Measurements from ENCODE around the gene LCP2.

Gene LCP2

DNA sequence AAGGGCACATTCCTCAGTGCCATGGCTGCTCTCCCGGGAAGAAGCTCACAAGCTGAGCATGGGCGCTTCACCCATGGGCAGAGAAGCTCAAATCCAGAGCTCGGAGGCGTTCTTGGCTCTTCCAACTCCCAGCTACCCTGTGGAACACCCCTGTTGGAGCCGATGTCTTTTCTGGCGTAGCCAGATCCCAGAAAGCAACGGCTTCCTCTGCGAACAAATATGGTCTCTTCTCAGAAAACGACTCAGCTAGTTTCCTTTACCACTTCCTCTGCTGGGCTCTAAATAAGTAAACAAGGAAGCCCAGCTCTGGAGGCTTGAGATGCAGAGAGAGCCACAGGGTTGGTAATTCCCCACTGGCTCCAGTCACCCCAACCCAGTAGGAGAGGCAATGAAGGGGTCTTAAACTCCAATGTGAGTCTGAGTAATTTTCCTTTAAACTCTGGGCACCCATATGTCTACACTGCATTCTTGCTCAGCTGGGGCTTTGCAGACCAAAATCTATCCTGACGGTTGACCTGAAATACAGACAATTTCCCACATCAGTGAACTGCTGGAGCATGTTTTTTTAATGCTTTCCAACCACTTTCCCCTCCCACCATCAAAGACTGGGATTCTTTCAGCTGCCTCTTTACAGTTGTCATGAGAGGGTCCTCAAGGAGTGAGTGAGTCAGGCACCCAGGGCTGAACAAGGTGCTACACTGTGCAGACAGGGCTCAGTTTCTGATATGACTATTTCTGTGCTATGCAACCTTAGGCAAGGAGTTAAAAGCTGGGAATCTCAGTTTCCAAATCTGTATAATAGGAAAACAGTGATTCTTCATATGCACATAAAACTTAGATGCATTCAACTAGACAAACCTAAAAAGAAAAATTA, at the start of gene LCP2:
Gene LCP2 (minus strand): TSS at position 189 of the 874 bp plus-strand sequence. CDS start 166 bp downstream, at position 23.
- DNase-seq = no peak

- DNase-seq = peak; percentile 23
Observed at GRCh38 chr5:170347022-170347567, 49.5 kb upstream of the LCP2 start.

DNA sequence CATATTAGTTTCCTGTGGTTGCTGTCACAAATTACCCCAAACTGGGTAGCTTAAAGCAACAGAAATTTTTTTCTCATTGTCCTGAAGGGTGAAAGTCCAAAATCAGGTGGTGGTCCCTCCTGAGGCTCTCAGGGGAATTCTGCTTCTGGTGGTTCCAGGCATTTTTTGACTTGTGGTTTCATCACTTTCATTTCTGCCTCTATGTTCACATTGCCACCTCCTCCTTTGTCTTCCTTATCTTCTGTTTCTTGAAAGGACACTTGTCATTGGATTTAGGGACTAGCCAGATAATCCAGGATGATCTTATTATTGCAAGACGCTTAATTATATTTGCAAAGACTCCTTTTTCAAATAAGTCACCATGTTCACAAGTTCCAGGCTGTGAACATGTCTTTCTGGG, 48.4 kb upstream of the LCP2 start:
- DNase-seq = no peak

DNA sequence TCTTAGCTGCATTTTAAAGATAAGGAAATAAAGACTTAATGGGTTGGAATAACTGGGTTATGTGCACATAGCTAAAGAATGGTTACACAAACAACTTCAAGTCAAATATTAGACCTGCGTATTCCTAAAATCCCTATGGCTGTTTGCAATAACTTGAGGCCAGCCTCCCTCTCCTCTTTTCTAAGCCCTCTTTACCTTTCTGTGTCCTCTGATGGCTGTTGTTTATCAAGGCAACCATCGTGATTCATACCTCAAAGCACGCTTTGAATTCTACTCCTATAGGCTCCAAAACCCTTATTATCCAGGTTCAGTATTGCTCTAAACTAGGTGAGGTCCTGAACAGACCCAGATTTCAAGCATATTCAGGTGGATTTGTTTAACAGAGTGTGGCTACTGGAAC, 45.6 kb upstream of the LCP2 start:
- DNase-seq = no peak

DNA sequence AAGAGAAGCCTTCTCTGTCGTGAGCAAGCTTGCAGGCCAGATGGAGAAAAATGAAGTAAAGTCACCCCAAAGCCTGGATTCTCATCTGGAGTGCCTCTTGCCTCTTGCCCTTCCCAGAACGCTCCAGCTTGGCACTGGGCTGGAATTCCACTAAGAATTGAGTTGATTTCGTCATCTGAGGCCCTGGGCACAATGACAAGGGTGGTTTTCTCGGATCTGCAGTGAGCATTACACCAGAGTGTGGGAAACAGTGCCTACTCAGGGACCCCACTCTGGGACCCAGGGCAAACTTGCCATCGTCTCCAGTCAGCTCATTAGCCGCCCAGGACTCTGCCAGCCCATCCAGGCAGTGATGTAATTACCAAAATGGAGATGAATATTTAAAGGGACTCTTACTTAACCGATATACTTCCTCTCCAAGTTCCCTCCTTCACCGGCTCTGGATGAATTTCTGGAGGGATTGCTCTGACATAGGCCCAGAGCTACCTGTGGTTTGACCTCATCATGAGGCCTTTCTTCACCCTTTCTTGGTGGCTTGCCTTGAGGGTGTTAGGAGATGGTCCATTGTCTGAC, 44.7 kb upstream of the LCP2 start:
- no peak for DNase-seq

GRCh38 chr5:170341545-170341944, 44.0 kb upstream of the LCP2 start:
- DNase-seq = no peak

GRCh38 chr5:170339780-170340167, 42.2 kb upstream of the LCP2 start:
- no peak for DNase-seq

DNA sequence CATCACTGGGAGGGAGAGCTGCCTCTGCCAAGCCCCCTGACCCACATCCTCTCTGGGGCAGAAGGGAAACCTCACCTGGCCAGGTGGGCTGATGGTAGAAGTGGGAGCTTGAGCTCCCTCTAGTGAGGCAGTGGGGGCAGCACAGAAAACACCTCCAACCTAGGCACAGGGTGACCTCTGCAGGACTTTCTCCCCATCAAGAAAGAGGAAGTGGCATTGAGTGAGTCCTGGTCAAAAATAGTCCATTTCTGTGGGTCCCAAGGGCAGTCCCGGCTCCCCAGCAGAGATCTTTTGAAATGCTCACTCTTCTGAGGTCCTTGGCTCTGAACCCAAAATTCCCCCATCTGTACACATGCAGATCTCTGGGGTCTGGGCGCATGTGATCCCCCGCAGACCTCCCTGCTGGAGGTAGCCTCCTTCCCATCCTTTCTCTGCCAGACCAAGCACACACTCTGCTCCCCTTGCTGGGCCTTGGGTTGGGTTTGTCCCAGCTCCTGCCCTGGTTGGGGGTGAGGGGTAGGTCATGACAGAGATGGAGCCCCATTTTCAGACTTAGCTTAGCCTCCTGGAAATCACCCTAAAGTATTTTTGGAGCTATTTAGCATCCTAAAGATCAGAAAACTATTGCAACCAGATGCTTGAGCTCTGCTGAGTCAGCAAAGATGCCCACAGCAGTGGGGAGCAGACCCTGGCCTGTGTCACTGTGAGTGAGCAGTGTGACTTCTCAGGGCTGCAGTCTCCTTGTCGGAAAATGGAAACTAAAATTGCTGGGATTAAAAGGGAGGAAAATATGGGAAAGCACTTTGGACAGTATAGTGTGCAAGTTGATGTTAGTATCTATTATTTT, 41.6 kb upstream of the LCP2 start:
- no peak for DNase-seq

GRCh38 chr5:170338291-170338690, 40.7 kb upstream of the LCP2 start:
- no peak for DNase-seq

- no peak for DNase-seq
Observed at GRCh38 chr5:170337045-170337733, 39.6 kb upstream of the LCP2 start.

DNA sequence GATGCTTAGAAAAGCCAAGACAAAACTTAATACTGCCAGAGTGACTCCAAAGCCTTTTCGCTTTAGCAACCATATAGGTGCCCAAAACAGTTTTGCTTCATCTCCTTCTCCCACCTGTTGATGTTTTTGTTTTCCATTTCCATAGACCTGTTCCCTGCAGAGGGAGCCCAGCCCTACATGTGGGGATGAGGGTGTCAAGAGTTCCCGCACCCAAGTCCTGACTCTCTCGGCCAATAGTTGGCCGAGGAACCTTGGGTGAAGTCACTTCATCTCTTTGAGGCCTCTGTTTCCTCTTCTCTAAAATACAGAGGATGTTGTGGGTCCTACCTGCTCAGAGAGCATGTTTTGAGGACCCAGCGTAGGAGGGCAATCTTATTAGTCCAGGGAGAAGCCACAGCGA, 38.5 kb upstream of the LCP2 start:
- no peak for DNase-seq

DNA sequence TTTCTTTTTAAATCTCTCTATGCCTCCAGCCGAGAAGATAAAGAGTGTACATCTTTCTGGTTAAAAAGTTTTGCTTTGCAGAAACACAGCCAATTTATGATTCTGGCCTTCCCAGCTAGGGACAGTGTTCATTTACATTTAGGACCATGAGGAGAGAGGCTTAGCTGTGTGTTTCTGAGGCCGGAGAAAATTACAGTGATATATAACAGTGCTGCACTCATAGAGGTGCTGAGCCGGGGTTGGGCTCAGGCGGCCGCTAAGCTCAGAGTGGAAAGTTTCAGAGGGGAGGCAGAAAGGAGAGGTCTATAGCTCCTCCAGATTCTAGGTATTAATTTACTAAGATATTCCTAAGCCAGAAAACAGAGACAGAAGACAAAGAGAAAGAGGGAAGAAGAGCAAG, 37.0 kb upstream of the LCP2 start:
- DNase-seq = no peak

- DNase-seq = no peak
Observed at GRCh38 chr5:170333161-170333910, 35.8 kb upstream of the LCP2 start.

GRCh38 chr5:170332058-170332457, 34.5 kb upstream of the LCP2 start:
- no peak for DNase-seq

GRCh38 chr5:170330568-170331054, 33.0 kb upstream of the LCP2 start:
- no peak for DNase-seq

DNA sequence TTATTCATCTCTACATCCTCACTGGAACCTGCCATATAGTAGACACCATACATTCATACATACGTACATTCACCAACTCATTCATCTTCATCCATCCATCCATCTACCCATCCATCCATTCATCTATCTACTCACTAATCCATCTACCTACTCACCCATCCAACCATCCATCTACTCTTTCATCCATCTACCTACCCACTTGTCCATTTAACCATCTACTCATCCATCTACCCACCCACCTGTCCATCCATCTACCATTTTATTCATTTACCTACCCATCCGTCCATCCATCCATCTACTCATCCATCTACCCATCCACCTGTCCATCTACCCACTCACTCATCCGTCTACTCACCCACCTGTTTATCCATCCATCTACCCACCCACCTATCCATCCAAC, 31.9 kb upstream of the LCP2 start:
- no peak for DNase-seq

DNA sequence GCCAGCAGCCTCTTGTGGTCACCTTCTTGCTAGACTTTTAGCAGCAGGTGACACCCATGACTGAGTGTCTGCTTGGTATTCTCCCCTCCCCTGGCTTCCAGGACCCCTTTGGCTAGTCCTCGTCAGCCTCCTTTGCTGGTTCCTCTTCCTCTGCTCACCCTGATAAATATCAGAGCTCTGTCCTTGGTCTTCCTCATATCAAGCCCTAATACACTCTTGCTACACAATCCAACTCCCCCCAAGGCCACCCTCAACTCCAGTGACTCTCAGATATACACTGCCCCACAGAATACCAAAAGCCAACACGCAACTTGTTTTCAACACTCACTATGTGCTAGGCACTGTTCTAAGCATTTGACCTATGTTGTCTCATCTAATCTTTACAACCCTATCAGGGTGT, 30.3 kb upstream of the LCP2 start:
- no peak for DNase-seq

DNA sequence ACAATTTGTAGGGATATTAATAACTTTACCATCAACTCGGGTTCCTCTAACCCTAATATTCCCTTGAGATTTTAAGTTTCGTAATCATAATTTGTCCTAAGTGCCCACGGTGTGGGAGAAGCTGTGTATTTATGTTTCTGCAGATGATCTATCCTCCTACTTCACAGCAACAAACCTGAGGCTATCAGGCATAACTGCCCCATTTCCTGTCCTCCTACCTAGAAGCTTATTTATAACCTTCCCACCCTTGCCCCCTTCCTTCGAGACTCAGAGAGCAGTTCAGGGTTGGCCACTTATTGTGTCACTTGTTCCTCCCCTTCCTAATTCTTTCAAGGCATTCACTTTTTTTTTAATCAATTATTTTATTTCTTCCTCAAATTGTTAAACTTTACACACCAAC, 29.6 kb upstream of the LCP2 start:
- no peak for DNase-seq

DNA sequence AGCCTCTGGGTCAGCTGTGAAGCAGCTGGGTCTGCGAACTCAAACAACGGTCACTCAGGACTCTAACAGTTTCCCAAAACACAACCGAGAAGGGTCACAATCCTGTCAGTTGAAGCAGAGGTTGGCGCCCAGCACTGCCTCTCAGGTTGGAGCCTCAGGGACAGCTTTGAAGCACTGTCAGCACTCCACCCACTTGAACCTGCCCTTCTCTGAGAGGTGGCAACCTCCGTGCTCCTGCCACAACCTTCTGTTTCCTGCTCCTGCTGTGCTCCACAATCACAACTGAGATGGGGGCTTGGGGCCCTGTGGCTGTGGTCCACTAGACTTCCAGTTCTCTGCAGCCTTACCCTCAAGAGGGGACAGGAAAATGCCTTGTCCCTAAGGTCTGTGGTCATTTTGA, 21.7 kb upstream of the LCP2 start:
- DNase-seq = no peak

DNA sequence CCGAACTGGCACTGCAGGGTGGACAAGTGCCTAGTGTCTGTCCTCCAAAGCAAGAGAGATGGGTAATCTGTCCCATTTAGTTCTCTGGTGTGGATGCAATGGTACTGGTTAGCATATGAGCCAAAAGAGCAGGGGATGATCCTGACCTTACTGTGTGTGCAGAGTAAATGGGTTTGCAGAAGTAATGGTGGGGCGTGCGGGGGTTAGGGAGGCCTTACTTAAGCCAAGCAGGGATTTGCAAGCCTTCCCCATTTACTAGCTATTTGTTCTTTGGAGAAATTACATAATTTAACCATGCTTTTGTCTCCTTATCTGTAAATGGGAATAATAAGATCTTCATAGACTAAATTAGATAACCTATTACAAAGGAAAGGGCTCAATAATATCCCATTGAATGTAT, 19.9 kb upstream of the LCP2 start:
- no peak for DNase-seq

GRCh38 chr5:170316937-170317336, 19.4 kb upstream of the LCP2 start:
- no peak for DNase-seq

GRCh38 chr5:170315154-170315553, 17.6 kb upstream of the LCP2 start:
- peak; percentile 27 for DNase-seq
